SK-N-DZ (cell line): Measurements from ENCODE around the gene ADGRB2. TPM values are rescaled to one million over a fixed set of nuclear protein-coding genes. Genes with fewer than 3 reads are reported as not detected.

Experiments used
- DNase-seq: peaks from one replicate; pipeline ENCODE4 v3.0.0-alpha.2; 2015; ENCODE audit warnings: low spot score
- polyA plus RNA-seq, 2 experiments: library from polyadenylated mRNA; depleted of rRNA; stranded (reverse); fragments of >200 nt; gene quantifications; 2 replicates each; pipeline ENCODE4 v1.2.3, GENCODE V29; 2014

Gene ADGRB2, protein sequence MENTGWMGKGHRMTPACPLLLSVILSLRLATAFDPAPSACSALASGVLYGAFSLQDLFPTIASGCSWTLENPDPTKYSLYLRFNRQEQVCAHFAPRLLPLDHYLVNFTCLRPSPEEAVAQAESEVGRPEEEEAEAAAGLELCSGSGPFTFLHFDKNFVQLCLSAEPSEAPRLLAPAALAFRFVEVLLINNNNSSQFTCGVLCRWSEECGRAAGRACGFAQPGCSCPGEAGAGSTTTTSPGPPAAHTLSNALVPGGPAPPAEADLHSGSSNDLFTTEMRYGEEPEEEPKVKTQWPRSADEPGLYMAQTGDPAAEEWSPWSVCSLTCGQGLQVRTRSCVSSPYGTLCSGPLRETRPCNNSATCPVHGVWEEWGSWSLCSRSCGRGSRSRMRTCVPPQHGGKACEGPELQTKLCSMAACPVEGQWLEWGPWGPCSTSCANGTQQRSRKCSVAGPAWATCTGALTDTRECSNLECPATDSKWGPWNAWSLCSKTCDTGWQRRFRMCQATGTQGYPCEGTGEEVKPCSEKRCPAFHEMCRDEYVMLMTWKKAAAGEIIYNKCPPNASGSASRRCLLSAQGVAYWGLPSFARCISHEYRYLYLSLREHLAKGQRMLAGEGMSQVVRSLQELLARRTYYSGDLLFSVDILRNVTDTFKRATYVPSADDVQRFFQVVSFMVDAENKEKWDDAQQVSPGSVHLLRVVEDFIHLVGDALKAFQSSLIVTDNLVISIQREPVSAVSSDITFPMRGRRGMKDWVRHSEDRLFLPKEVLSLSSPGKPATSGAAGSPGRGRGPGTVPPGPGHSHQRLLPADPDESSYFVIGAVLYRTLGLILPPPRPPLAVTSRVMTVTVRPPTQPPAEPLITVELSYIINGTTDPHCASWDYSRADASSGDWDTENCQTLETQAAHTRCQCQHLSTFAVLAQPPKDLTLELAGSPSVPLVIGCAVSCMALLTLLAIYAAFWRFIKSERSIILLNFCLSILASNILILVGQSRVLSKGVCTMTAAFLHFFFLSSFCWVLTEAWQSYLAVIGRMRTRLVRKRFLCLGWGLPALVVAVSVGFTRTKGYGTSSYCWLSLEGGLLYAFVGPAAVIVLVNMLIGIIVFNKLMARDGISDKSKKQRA (N-terminal part only)
- 4.5 and 6.9 TPM in 2 replicates for polyA plus RNA-seq (2014; cell fraction: cytosol; rRNA removed)
- 15.5 and 24.3 TPM in 2 replicates for polyA plus RNA-seq (2014; cell fraction: nucleus; rRNA removed)

DNA sequence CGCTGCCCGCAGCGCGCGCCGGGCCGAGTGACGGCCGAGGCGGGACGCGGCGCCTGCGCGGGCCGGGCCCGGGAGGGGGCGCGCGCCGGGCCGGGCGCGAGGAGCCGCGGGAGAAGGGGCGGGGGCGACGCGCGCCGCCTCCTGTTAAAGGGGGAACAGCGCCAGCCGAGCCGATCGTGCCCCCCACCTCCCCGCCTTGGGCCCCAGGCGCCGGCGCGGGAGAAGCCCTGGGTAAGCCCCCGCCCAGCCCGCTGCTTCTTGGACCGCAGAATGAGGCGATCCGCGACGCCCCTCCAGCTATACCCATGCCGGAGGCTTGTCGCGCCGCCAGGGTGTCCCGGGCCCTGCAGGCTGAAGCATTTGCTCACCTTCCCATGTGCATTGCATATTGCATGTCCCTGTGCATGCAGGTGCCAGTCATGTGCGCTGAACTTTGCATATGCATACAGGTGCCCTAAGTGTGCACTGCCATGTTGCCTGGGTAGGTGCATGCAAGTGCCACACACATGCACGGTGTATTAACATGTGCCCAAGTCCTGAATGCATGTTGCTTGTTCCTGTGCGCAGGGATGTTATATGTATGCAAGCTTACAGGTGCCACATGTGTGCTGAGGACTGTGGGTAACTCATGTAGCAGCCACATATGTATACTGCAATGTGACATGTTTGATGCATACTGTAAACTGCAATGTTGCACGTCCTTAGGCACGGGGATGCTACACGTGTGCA, at the start of gene ADGRB2:
Gene ADGRB2 (minus strand): TSS at position 29 of the 729 bp plus-strand sequence. CDS start 7,119 bp downstream, outside the sequence.
- DNase-seq = no peak

DNA sequence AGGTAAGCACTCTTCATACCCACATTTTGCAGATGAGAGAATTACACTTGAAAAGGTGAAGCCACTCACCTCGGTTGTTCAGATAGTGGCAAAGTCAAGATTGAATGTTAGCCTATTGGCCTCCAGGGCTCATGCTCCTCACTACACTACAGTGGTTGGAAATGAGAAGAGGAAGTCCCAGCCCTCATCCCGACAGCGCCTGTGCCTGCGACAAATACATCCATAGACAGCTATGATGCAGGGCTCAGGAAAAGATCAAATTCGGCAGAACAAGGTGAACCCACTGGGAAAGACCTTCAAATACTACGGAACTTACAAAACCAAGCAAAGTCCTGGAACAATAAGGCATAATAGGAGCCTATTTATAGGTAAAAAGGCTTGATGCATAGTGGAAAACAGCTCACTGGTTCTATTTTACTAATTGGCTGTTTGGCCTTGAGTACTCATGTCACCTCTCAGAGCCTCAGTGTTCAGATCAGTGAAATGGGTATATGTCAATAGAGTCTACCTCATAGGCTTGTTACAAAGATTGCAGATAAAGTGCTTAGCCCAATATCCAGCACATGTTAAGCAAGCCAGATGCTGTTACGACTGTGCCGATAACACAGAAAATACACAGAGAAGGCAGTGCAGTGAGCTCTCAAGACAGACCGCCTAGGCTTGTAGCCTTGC, 48.2 kb upstream of the ADGRB2 start:
- no peak for DNase-seq

DNA sequence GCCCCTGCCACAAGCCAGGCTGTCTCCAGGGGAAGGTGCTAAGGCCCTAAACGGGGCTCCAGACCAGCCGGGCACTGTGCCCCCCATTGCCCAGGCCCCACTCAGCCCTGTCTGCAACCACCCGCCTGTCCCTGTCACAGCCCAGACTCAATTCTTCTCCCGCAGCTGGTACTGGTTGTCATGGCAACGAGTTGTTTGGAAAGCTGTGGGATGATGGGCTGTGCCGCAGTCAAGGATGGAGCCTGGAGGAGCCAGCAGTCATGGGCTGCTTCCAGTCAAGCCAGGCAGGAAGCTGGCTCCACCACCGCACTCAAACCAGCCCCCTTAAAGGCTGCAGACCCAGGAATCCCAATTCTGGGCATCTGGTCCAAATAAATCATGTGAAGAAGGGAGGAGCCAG, 47.5 kb upstream of the ADGRB2 start:
- peak; percentile 81 for DNase-seq

DNA sequence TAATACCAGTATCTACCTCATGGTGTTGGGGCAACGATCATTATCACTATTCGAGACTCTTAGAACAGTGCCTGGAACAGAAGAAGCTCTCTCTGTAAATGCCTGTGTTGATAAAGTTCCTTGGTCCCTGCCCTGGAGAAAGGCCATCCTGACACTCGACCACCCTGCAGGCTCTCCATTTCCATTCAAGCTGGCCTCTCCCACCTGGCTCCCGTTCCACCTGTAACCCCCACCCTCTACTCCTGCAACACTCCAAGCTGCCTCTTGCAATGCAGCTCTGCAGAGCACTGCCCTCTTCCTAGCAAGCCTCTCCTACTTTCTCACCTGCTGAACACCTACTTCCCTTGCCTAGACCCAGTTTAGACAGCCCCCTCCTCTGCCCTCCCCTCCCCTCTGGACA, 45.6 kb upstream of the ADGRB2 start:
- DNase-seq = no peak

DNA sequence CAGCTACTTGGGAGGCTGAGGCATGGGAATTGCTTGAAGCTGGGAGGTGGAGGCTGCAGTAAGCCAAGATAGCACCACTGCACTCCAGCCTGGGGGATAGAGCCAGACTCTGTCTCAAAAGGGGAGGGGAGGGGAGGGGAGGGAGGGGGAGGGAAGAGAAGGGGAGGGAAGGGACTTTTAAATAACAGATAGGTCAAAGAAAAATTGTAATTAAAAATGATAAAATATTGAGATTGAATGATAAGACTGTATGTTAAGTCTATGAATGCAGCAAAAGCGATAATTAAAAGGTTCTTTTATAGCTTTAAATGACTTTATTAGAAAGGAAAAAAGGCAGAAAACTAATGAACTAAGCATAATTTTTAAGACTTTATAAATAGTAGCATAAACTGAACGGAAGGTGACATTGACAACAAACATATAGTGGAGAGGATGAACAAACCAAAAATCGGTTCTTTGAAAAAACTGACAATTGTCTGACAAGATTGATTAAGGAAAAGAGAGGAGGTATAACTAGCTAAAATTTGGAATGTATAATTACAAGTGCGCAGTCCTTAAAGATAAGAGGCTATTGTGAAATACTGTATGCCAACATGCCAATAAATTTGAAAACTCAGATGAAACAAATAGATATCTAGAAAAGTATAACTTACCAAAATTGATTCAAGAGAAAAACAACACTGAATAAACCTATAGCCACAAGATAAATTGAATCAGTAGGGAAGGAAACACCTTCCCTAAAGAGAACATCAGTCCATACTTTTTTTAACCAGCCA, 43.3 kb upstream of the ADGRB2 start:
- DNase-seq = no peak

DNA sequence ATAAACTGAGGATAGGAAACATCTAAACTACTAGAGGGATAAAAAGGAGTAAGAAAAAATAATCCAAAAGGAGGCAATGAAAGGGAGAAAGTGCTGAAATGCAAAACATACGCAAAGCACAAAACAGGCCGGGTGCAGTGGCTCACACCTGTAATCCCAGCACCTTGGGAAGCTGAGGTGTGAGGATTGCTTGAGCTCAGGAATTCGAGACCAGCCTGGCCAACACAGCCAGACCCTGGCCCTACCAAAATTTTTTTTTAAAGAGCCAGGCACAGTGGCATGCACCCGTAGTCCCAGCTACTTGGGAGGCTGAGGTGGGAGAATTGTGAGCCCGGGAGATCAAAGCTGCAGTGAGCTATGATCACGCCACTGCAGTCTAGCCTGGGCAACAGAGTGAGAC, 41.2 kb upstream of the ADGRB2 start:
- DNase-seq = no peak

DNA sequence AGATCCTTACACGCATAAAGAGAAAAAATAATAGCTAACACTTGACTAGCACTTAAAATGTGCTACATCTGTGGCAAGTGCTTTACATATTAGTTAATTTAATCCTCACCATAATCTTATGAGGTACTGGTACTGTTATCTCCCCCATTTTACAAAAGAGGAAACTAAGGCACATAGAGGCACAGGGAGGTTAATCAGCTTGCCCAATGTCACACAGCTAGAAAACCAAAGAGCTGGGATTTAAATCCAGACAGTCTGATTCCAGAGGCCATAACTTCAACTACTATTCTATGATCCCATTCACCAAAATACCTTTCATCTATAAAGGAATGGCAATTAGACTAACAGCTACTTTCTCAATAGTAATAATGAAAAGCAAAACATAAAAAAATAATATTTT, 40.0 kb upstream of the ADGRB2 start:
- DNase-seq = no peak

DNA sequence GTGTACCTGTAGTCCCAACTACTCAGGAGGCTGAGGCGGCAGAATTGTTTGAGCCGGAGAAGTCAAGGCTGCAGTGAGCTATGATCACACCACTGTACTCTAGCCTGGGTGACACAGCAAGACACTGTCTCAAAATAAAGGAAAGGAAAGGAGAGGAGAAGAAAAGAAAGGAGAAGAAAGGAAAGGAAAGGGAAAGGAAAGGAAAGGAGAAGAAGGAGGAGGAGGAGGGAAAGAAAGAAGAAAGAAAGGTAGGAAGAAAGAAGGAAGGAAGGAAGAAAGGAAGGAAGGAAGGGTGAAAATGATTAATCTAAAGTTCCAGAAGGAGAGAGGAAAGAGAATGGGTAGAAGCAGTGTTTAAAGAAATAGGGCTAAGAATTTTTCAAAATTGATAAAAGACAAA, 39.5 kb upstream of the ADGRB2 start:
- DNase-seq = no peak

DNA sequence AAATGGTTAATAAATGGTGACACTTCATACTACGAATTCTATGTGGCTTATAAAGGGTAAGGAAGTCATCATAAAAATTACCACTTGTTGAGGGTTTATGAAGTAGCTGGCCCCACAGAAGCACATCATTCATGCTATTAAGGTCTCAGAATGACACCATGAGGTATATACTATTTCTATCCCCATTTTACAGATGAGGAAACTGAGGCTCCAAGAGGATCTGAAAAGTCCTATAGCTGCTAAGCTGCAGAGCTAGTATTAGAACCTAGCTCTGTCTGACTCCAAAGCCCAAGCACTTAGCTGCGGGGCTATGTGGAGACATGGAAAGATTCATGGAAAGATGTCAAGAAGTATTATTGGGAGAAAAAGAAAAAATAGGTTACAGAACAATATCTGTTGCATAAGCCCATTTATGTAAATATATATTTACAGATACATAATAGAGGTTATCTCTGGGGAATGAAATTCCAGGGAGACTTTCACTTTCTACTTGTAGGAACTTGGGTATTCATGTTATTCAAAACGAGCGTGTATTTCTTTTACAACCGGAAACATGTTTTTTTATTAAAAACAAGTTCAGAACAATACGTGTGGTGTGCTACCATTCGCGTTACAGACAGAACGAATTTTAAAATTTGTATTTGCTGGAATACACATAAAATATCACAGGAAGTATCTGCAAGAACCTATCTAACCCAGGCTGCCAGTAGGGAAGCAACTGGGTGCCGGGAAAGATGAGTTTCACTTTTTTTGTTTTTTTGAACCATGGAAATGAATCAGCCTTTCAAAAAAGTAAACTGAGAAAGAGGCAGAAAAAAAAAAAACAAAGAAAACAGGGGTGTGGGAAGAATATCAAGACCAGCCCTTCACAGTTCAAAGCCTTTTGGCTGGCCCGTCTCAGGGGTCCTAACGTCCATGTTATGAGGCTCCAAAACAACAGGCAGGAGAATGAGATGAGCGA, 38.3 kb upstream of the ADGRB2 start:
- no peak for DNase-seq

DNA sequence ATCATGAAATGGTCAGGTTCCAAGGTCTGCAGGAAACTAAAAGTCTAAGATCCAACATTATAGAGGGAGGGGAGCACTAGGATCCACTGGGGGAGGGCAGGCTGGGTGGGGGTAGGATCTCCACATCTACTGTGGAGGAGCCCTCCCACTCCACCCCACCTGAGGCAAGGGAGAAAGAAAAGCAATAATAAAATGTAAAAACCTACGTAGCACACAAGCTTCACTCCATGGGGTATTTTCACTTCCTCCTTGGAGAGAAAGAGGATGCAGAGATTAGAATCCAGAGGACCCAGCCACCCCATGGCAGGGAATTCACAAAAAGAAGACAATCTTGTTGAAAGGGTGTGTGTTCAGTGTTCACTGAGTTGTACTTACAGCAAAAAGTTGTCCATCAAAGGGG, 37.3 kb upstream of the ADGRB2 start:
- no peak for DNase-seq

DNA sequence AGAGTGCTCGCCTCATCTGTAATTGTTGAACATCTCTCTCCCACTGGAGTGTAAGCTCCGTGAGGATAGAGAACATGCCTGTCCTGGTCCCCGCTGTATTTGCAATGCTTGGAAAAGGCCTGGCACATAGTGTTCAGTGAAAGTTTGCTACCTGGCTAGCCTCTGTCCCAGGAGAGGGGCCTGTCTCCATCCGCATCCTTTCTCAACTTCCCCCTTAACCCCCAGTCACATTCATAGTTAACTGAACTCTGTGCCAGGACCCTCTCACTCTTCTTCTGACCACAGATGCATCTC, 36.5 kb upstream of the ADGRB2 start:
- DNase-seq = no peak

DNA sequence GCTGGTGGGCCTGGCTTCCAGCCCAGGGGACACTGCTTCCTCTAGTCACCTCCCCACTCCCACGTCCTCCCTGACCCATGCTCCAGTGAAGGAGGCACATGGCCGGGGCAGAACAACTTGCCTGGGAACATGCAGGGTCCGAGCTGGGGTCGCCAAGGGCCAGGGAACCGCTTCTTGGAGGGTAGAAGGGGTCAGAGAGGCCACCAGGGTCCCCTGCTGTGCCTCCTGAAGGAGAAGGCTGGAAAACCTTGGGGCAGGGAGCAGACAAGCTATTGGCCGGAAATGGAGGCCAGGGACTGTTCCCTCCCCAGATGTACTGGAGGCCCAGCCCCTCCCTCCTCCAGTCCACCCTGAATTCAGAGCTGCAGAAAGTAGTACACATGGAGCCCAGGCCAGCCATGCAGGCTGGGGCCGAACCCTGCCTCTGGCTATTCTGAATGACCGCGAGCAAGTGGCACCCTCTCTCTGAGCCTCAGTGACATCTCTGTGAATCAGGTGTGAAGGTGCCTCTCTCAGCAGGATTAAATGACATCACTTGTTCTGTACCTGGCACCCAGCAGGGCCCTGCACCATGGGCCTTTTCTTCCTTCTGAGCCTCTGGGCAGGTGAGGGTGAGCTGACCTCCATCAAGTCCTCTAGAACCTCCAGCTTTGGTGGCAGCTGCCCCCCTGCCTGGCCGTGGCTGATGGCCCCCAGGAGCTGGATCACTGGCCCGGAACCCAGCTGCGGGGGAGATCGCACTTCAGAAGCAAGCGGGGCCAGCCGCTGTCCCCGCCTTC, 35.9 kb upstream of the ADGRB2 start:
- DNase-seq = no peak

DNA sequence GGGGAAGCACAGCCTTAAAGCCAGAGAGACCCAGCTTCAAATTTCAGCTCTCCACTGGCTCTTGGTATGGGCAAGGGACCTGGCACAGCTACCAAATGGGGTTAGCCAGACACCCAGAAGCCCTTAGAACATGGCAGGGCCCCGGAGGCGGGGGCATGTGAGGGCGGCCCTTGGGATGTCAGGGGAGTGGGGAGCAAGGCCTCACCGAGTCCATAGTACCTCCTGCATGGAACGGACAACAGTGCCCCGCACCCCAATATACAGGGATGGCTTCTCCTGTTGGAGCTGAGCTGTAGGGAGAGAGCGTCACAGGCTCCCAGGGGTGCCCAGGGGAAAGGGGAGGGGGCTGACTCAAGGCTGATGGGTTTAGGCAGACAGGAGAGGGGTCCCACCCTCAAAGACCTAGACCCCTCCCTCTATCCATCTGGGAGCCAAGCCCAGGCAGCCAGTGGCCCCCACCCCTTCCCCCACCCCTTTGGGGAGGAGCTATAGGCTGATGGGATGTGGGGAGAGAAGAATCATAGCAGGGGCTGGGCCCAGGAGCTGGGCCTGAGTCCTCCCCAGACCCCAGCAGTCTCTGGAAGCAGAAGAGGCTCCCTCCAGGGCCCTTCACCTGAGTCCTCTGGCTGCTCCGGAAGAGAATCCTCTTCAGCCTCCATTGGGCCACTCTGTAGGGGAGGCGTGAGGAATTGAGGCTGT, 35.2 kb upstream of the ADGRB2 start:
- no peak for DNase-seq

DNA sequence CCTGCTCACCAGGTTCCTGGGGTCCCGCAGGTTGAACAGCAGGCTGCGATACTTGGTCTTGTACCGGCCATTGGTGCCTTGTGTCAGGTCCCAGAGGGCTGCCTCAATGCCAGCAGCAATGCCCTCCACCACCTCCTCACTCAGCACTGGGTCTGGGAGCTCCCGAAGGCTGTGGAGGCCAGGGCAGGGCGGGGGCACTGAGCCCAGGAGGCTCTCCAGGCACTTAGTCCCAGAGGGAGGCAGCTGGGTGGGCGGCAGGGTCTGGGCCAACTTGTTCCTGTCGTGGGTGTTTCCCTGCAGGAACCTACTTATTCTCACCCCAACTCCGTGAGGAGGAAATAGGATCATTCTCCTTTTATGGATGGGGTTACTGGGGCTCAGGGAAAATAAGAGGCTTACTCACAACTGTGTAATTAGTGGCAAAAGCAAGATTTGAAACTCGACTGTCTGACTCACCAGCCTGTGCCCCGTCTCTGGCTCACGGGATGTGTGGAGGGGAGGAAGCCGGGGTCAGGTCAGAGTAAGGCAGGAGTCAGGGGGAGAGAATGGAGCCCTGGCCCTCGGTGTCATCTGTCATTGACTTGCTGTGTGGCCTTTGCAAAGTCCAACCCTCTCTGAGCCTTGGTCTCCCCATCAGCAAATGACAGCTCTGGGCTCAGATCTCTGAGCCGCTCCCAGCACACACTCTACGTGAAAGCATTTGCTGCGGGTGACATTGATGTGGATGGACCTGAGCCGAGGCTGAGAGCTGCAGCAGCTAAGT, 34.5 kb upstream of the ADGRB2 start:
- DNase-seq = no peak

DNA sequence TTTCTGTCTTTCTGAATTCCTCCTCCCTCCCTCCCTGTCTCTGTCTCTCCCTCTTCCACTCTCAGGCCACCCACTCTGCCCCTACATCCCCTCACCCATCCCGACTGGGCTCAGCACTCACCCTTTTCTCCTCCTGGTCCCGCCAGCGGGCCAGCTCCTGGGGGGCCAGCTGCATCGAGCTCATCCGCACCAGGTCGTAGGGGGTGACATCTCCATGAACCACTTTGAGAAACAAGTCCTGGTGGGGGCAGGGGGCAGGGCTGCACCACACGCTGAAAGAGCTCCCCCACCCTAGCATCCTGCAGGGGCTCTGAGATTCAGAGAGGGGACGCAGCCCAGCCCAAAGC, 33.9 kb upstream of the ADGRB2 start:
- no peak for DNase-seq

DNA sequence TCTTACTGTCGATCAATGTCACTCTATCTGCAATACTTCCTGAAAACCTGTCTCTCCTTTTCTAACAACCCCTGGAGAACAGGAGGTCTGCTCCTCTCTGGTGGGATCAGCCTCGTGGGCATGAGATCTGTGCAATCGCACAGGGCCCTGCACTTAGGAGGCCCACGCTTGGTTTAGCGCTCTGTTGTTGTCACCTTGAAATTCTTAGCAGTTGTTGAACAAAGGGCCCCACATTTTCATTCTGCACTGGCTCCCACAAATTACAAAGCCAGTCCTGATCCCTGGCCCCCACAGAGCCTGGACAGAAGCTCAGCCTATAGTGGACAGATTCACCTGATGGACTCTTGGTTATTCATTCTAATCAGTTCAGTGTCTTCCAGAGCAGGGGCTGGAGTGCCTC, 33.1 kb upstream of the ADGRB2 start:
- no peak for DNase-seq

DNA sequence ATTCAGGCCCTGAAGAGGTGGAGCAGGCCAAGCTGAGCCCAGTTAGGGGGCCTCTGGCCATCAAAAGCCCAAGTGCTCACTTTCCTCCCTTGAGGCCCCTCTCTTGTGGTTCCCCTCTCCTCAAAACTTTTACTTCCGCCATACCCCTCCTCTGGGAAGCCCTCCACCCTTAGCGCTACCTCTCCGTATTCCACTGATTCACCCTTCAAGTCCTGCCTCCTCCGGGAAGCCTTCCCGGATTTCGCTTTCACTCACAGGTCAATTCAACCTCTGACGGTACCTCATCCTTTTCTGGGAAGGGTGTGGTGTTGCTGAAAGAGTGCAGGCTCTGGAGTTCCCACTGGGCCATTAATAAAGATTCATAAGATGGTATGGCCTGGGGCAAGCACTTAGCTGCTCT, 32.6 kb upstream of the ADGRB2 start:
- no peak for DNase-seq
